PC-3 (cell line): Measurements from ENCODE around the gene CBX5. TPM values are rescaled to one million over a fixed set of nuclear protein-coding genes. Genes with fewer than 3 reads are reported as not detected.
A peak's percentile ranks its signal among the peaks of the same experiment; 100 is the strongest.
"Not testable (repeated sequence)": the region's sequence is repeated elsewhere in the genome, so short reads cannot be mapped to it uniquely, and the experiment has no call there.

Experiments
- ATAC-seq: fragments of 200-7000 bp; cut with Tn5 transposase; 2 replicates; pipeline ENCODE4 v1.9.1; 2020; ENCODE audit warnings: mild to moderate bottlenecking, moderate library complexity
- BruUV-seq: library from RNA; stranded (reverse); fragments of 400-500 nt; replicated peaks from 2 replicates; lab custom pipeline; 2021; lab: Mats Ljungman, UMichigan
- CTCF ChIA-PET: fragments of 300-600 bp; sonication (Branson Sonifier 250); formaldehyde crosslinking; loops from one replicate; lab custom pipeline; 2022; ENCODE audit warnings: antibody characterized with exemption; lab: Charles Lee
- POLR2A ChIA-PET: fragments of 300-600 bp; sonication (Branson Sonifier 250); formaldehyde crosslinking; loops from one replicate; lab custom pipeline; 2022; ENCODE audit warnings: antibody characterized with exemption; ENCODE audit not compliant: unreplicated experiment; lab: Charles Lee
- DNase-seq: peaks from one replicate; pipeline ENCODE4 v3.0.0-alpha.2; 2015
- H2AFZ ChIP-seq: fragments of 300-600 bp; sonication (generic); 2 replicates; pipeline ENCODE4 v1.6.0; 2016; ENCODE audit warnings: antibody characterized with exemption, low read length
- H3F3A ChIP-seq: fragments of 300-600 bp; sonication (generic); one replicate; pipeline ENCODE4 v1.6.0; 2017; ENCODE audit warnings: antibody characterized with exemption, low read length, control low read depth, mild to moderate bottlenecking; ENCODE audit not compliant: unreplicated experiment
- H3K27ac ChIP-seq: fragments of 300-600 bp; sonication (generic); 2 replicates; pipeline ENCODE4 v1.5.1; 2016; ENCODE audit warnings: mild to moderate bottlenecking, low read length
- H3K27me3 ChIP-seq: fragments of 300-600 bp; sonication (generic); 2 replicates; pipeline ENCODE4 v1.6.1; 2016; ENCODE audit warnings: low read length, mixed read lengths
- H3K36me3 ChIP-seq: fragments of 300-600 bp; sonication (generic); 2 replicates; pipeline ENCODE4 v1.6.1; 2016; ENCODE audit warnings: low read depth, mixed run types, low read length, mixed read lengths
- H3K4me1 ChIP-seq: fragments of 300-600 bp; sonication (generic); 2 replicates; pipeline ENCODE4 v1.5.1; 2016; ENCODE audit warnings: low read length; ENCODE audit not compliant: insufficient read depth
- H3K4me2 ChIP-seq: fragments of 300-600 bp; sonication (generic); 2 replicates; pipeline ENCODE4 v1.6.0; 2016; ENCODE audit warnings: low read length
- H3K4me3 ChIP-seq: fragments of 300-600 bp; sonication (generic); 2 replicates; pipeline ENCODE4 v1.5.1; 2016; ENCODE audit warnings: mild to moderate bottlenecking, low read length, mixed read lengths
- H3K79me2 ChIP-seq: fragments of 300-600 bp; sonication (generic); 2 replicates; pipeline ENCODE4 v1.6.1; 2017; ENCODE audit warnings: low read length, mixed read lengths
- H3K9ac ChIP-seq: fragments of 300-600 bp; sonication (generic); 2 replicates; pipeline ENCODE4 v1.6.0; 2016; ENCODE audit warnings: mild to moderate bottlenecking, low read length
- H3K9me2 ChIP-seq: fragments of 300-600 bp; sonication (generic); replicated peaks from 2 replicates; pipeline ENCODE4 v1.6.1; 2016; ENCODE audit warnings: mixed run types, low read length, mixed read lengths
- H3K9me3 ChIP-seq: fragments of 300-600 bp; sonication (generic); 2 replicates; pipeline ENCODE4 v1.6.1; 2016; ENCODE audit warnings: low read length, mixed read lengths
- H4K20me1 ChIP-seq: fragments of 300-600 bp; sonication (generic); 2 replicates; pipeline ENCODE4 v1.6.1; 2016; ENCODE audit warnings: low read length, mixed read lengths
- CTCF ChIP-seq: fragments of 300-600 bp; sonication (generic); conservative IDR thresholded peaks from 2 replicates; pipeline ENCODE4 v1.5.1; 2017; ENCODE audit warnings: antibody characterized with exemption, low read depth, mild to moderate bottlenecking, low read length
- EZH2 ChIP-seq: fragments of 300-600 bp; sonication (generic); IDR thresholded peaks from one replicate; pipeline ENCODE4 v1.6.1; 2017; ENCODE audit warnings: antibody characterized with exemption, mild to moderate bottlenecking, low read length; ENCODE audit not compliant: unreplicated experiment
- EZH2phosphoT487 ChIP-seq: fragments of 300-600 bp; sonication (generic); IDR thresholded peaks from 2 replicates; pipeline ENCODE4 v1.6.1; 2018; ENCODE audit warnings: mild to moderate bottlenecking, antibody characterized with exemption, low read length, borderline replicate concordance
- intact Hi-C: fragments of 100-400 bp; cut with micrococcal nuclease; formaldehyde crosslinking; loops from 2 replicates; pipeline ENCODE4 v1.9.0; 2023
- total RNA-seq: library from RNA; depleted of rRNA; stranded (reverse); fragments of >200 nt; gene quantifications from 2 replicates; pipeline ENCODE4 v1.2.3, GENCODE V29; 2014

The CBX5 gene
- total RNA-seq, 1 experiment from 2014 or later = 14.9 TPM

GRCh38 chr12:54229624-54230212 is 50.2 kb downstream of the CBX5 start:
- Histone ChIP-seq H3K79me2 (no peaks in the 10 kb centered on the region), H3K27me3 (no peaks in the 10 kb centered on the region), H2AFZ (peak overlapping the region; percentile 69), H3K27ac (peak overlapping the region; percentile 48), H3F3A (no peaks in the 10 kb centered on the region), H3K4me2 (peak overlapping the region; percentile 47), H3K9me3 (no peaks in the 10 kb centered on the region), H3K9ac (no peak overlapping the region), H4K20me1 (no peaks in the 10 kb centered on the region), H3K4me1 (peaks cover 13% of the 10 kb centered on the region), H3K4me3 (no peak overlapping the region), H3K36me3 (no peaks in the 10 kb centered on the region), H3K9me2 (no peaks in the 10 kb centered on the region)
- no TSS peak for BruUV-seq
- ChIA-PET CTCF (interaction anchor here (0.5 to 0.8 kb wide), 5 partner anchors 10 to 319 kb away, joined by 5 to 10 read pairs (median 6); no protein-coding TSS in a partner anchor), POLR2A (interaction anchor here (0.6 kb wide), 1 partner anchor 235 kb away, joined by 3 read pairs; no protein-coding TSS in a partner anchor)
- no peak for TF ChIP-seq EZH2
- no peak for TF ChIP-seq CTCF
- TF ChIP-seq EZH2phosphoT487 = no peak
- ATAC-seq = peak; percentile 94
- DNase-seq = peak; percentile 88
- intact Hi-C loops = no loop called here

GRCh38 chr12:54228471-54228870 is 51.5 kb downstream of the CBX5 start:
- Histone ChIP-seq H3K27ac (no peak overlapping the region), H3K9me3 (no peaks in the 10 kb centered on the region)
- POLR2A ChIA-PET = no interaction called here

GRCh38 chr12:54227927-54228326 is 52.0 kb downstream of the CBX5 start:
- H2AFZ ChIP-seq, H3K27me3 ChIP-seq, H3K9me2 ChIP-seq, H3K36me3 ChIP-seq, H3F3A ChIP-seq, BruUV-seq, intact Hi-C loops, H3K9me3 ChIP-seq, ATAC-seq, H4K20me1 ChIP-seq, H3K79me2 ChIP-seq, H3K4me3 ChIP-seq, H3K27ac ChIP-seq, H3K9ac ChIP-seq, H3K4me2 ChIP-seq, CTCF ChIA-PET, POLR2A ChIA-PET, DNase-seq: not testable (repeated sequence)
- H3K4me1 ChIP-seq = peaks cover 15% of the 10 kb centered on the region

More at GRCh38 chr12:54228471-54228870, 51.5 kb downstream of the CBX5 start:
- Histone ChIP-seq H4K20me1 (no peaks in the 10 kb centered on the region), H3K36me3 (no peaks in the 10 kb centered on the region), H3K79me2 (no peaks in the 10 kb centered on the region), H3K4me1 (peaks cover 13% of the 10 kb centered on the region), H3K27me3 (no peaks in the 10 kb centered on the region), H3K9me2 (no peaks in the 10 kb centered on the region), H3K4me2 (no peak overlapping the region), H3F3A (no peaks in the 10 kb centered on the region), H3K9ac (no peak overlapping the region), H2AFZ (no peak overlapping the region), H3K4me3 (no peak overlapping the region)
- intact Hi-C loops = no loop called here
- TF ChIP-seq EZH2phosphoT487 (no peak), EZH2 (no peak), CTCF (no peak)
- BruUV-seq = no TSS peak
- ATAC-seq (no peak), DNase-seq (no peak)
- CTCF ChIA-PET = no interaction called here
